Measurements from ENCODE around the gene GOLM1.

DNA sequence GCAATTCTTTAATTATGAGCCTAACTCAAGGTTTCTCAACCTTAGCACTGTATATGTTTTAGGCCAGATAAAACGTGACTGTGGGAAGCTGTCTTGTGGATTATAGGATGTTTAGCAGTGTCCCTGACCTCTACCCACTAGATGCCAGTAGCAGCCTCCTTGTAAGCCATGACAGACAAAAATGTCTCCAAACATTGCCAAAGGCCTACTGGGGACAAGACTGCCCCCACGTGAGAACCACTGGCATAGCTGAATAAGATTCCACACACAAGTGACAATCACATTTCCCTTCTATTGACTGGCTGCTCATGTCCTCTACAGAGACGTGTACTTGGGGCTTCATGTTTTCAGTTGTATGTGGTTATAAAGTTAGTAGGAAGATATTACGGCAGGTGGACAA lies 55.4 kb downstream of the GOLM1 start:
- no peak for TF ChIP-seq CTCF (IDR thresholded peaks at IDR 0.05; ENCODE audit: insufficient read depth, low read depth, low read length)
- no peak for TF ChIP-seq EZH2 (IDR thresholded peaks at IDR 0.05; ENCODE audit: insufficient read depth, low read length)
